HFF-Myc (cell line): ENCODE measurements around the gene C11orf58.

Experiments
- DNase-seq: peaks from one replicate; pipeline ENCODE4 v3.0.0-alpha.2; 2011; ENCODE audit warnings: low read depth; ENCODE audit errors: extremely low read depth
- H3K4me3 ChIP-seq: replicated peaks from 2 replicates; pipeline ENCODE4 v1.5.1; 2011; ENCODE audit warnings: low read depth, mild to moderate bottlenecking, control low read depth, low read length
- CTCF ChIP-seq: IDR thresholded peaks from 2 replicates; pipeline ENCODE4 v1.5.1; 2012; ENCODE audit warnings: mild to moderate bottlenecking, low read depth, low read length, control low read depth; ENCODE audit errors: missing control alignments

The C11orf58 gene

GRCh38 chr11:16788141-16789062 is 50.0 kb downstream of the C11orf58 start:
- H3K4me3 ChIP-seq, result no peak overlapping the region
- TF ChIP-seq CTCF, result peak; percentile 100
- no peak for DNase-seq

GRCh38 chr11:16789063-16789420 is 50.6 kb downstream of the C11orf58 start:
- no peak for DNase-seq
- TF ChIP-seq CTCF, result no peak
- H3K4me3 ChIP-seq, result no peak overlapping the region

GRCh38 chr11:16789560-16790485 is 51.4 kb downstream of the C11orf58 start:
- no peak for DNase-seq
- TF ChIP-seq CTCF, result no peak
- H3K4me3 ChIP-seq, result no peak overlapping the region

- no peak for DNase-seq
- TF ChIP-seq CTCF, result no peak
- H3K4me3 ChIP-seq, result no peak overlapping the region
Measured at GRCh38 chr11:16790486-16791190, 52.2 kb downstream of the C11orf58 start.

GRCh38 chr11:16791191-16791961 is 52.9 kb downstream of the C11orf58 start:
- TF ChIP-seq CTCF, result no peak
- no peak overlapping the region for H3K4me3 ChIP-seq
- peak; percentile 81 for DNase-seq

DNA sequence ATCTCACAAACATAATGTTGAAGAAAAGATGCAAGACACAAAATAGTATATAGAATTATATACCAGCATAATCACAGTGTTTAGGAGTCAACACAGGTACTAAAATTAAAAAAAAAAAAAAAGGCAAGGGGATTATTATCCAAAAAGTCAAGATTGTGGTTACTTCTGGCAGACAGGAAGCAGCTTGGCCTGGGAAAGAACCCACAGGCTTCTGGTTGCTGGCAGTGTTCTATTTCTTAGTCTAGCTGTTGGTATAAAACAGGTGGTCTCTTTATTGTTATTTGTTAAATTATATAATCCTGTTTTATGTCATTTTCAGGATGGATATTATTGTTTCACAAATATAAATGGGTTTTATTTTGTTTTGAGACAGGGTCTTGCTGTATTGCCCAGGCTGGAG is 54.0 kb downstream of the C11orf58 start:
- no peak overlapping the region for H3K4me3 ChIP-seq
- DNase-seq, result no peak
- TF ChIP-seq CTCF, result no peak
